ENCODE measurements around the gene RPL34.

DNA sequence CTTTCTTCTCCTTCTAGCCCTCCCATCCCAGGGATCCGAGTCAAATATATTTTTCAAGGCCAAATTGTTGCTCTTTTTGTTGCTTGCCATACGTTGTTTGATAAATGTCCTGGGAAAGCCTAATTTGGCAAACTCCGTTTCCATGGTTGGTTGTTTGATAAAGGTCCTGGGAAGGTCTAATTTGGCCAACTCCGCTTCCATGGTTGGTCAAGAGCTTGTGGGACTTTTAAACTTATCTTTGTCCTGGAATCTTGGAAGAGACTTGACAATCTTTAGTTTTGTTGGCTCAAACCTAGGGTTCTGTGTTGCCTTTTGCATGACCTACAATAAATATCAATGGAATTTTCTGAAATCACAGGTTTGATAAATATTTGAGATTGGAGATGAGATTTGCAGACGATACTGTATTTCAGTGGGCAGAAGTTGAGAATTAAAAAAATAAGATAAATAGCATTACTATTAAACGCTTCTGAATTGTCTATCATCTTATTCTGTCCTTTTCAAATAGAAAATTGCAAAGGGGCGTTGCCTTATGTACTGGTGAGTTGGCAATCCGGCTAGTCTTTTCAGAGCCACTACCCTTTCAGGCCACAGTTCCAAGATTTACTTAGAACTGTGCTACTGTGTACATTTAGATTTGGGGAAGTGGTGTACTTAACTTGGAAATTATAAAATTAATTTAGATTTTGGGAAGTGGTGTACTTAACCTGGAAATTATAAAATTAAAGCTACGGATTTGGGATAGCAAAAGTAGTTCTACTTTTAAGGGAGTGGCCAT, 30.8 kb downstream of the RPL34 start:
- TF ChIP-seq, protein P1, sequence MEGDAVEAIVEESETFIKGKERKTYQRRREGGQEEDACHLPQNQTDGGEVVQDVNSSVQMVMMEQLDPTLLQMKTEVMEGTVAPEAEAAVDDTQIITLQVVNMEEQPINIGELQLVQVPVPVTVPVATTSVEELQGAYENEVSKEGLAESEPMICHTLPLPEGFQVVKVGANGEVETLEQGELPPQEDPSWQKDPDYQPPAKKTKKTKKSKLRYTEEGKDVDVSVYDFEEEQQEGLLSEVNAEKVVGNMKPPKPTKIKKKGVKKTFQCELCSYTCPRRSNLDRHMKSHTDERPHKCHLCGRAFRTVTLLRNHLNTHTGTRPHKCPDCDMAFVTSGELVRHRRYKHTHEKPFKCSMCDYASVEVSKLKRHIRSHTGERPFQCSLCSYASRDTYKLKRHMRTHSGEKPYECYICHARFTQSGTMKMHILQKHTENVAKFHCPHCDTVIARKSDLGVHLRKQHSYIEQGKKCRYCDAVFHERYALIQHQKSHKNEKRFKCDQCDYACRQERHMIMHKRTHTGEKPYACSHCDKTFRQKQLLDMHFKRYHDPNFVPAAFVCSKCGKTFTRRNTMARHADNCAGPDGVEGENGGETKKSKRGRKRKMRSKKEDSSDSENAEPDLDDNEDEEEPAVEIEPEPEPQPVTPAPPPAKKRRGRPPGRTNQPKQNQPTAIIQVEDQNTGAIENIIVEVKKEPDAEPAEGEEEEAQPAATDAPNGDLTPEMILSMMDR (IDR thresholded peaks at IDR 0.05): no peak
- no peak for TF ChIP-seq POLR2A (IDR thresholded peaks at IDR 0.05)

Data from body of pancreas (tissue), 4 donors.